Posterior vena cava (tissue), 2 donors: ENCODE results near the gene TP63. TPM values are rescaled to one million over a fixed set of nuclear protein-coding genes. Genes with fewer than 3 reads are reported as not detected.
"Not testable (repeated sequence)": the region's sequence is repeated elsewhere in the genome, so short reads cannot be mapped to it uniquely, and the experiment has no call there.

Experiments
- DNase-seq: peaks from one replicate; pipeline ENCODE4 v3.0.0-alpha.2; 2020; ENCODE audit warnings: low spot score
- intact Hi-C, 2 donors: fragments of 100-400 bp; cut with DNase I; formaldehyde crosslinking; loops; one replicate each; pipeline versions ENCODE4 v1.14.1 to v1.14.2; 2022 to 2023
- total RNA-seq, 2 donors: library from RNA; stranded (reverse); fragmentation: NEBNext Ultra II Directional; extraction: Animal tissue kit (Norgen Biotek cat#: 25700); gene quantifications; one replicate each; pipeline ENCODE4 v1.2.1, GENCODE V29; 2021
- donor health status: DM: yes; HTN: yes; CAD: no.
- donor health status: DM: yes; HTN: yes; CAD: no.

TP63 gene
- total RNA-seq, 2 donors from 2014 or later, result 0.19 to 0.46 TPM

GRCh38 chr3:189714991-189715961, 84.1 kb downstream of the TP63 start:
- intact Hi-C loops, result no loop called here
- no peak for DNase-seq

- intact Hi-C loops, result no loop called here
- DNase-seq, result no peak
These were observed 87.0 kb downstream of the TP63 start for GRCh38 chr3:189718215-189718614.

GRCh38 chr3:189720736-189721417, 89.7 kb downstream of the TP63 start:
- intact Hi-C loops, result no loop called here
- DNase-seq, result no peak

- intact Hi-C loops, result no loop called here
- no peak for DNase-seq
These were observed 90.9 kb downstream of the TP63 start for GRCh38 chr3:189721873-189722665.

GRCh38 chr3:189724356-189724755, 93.2 kb downstream of the TP63 start:
- DNase-seq, result no peak
- intact Hi-C loops, result no loop called here

- DNase-seq, result no peak
- intact Hi-C loops, result no loop called here
These were observed 95.1 kb downstream of the TP63 start for GRCh38 chr3:189726277-189726676.

- DNase-seq, result no peak
- intact Hi-C loops, result no loop called here
These were observed 96.0 kb downstream of the TP63 start for GRCh38 chr3:189727158-189727557.

- intact Hi-C loops, result no loop called here
These were observed 96.7 kb downstream of the TP63 start for GRCh38 chr3:189727898-189728297.

GRCh38 chr3:189728915-189729314, 97.7 kb downstream of the TP63 start:
- DNase-seq, result no peak
- intact Hi-C loops, result no loop called here

More at GRCh38 chr3:189727898-189728297, 96.7 kb downstream of the TP63 start:
- DNase-seq, result no peak

GRCh38 chr3:189734061-189734460, 102.9 kb downstream of the TP63 start:
- intact Hi-C loops, result no loop called here
- DNase-seq, result no peak

GRCh38 chr3:189735913-189736312, 104.7 kb downstream of the TP63 start:
- intact Hi-C loops, result no loop called here
- DNase-seq, result no peak

GRCh38 chr3:189737071-189737470, 105.9 kb downstream of the TP63 start:
- DNase-seq, result no peak
- intact Hi-C loops, result no loop called here

- intact Hi-C loops, result no loop called here
These were observed 106.4 kb downstream of the TP63 start for GRCh38 chr3:189737619-189738018.

GRCh38 chr3:189739378-189739777, 108.2 kb downstream of the TP63 start:
- no peak for DNase-seq
- intact Hi-C loops, result no loop called here

More at GRCh38 chr3:189737619-189738018, 106.4 kb downstream of the TP63 start:
- DNase-seq, result no peak

- intact Hi-C loops, result no loop called here
- no peak for DNase-seq
These were observed 109.0 kb downstream of the TP63 start for GRCh38 chr3:189740156-189740555.

GRCh38 chr3:189744235-189744634, 113.0 kb downstream of the TP63 start:
- intact Hi-C loops, result no loop called here
- no peak for DNase-seq

- DNase-seq, result no peak
- intact Hi-C loops, result no loop called here
These were observed 114.4 kb downstream of the TP63 start for GRCh38 chr3:189745622-189746021.

- intact Hi-C loops, result no loop called here
- DNase-seq, result no peak
These were observed 116.9 kb downstream of the TP63 start for GRCh38 chr3:189748046-189748445.

GRCh38 chr3:189750972-189751371, 119.8 kb downstream of the TP63 start:
- intact Hi-C loops, DNase-seq: not testable (repeated sequence)

- intact Hi-C loops, result no loop called here
These were observed 123.2 kb downstream of the TP63 start for GRCh38 chr3:189754356-189754755.

More at GRCh38 chr3:189754356-189754755, 123.2 kb downstream of the TP63 start:
- no peak for DNase-seq
